Medulla oblongata (tissue), 1 donor: Measurements from ENCODE around the gene CLEC7A.

Experiments used
- DNase-seq: peaks from one replicate; pipeline ENCODE4 v3.0.0-alpha.2; 2015; ENCODE audit errors: extremely low spot score

Gene CLEC7A

GRCh38 chr12:10094646-10095395, 35.2 kb downstream of the CLEC7A start:
- peak; percentile 53 for DNase-seq

GRCh38 chr12:10088955-10089900, 40.8 kb downstream of the CLEC7A start:
- DNase-seq = no peak

DNA sequence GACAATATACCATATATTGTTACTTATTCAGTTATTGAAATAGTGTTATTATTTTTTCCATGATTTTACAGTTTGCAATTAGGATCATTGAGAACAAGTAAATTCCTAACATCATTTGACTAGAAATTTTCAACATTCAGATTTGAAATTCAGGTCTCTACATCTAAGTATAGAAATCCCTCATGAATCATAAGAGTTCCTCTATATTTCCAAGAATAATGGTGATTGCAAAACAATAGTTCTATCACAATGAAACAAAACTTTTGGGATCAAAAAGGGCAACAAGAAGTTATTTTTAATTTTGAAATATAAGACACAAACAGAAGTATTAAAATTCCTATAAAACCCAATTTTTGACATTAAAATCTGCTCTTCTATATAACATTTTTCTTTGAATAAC, 42.0 kb downstream of the CLEC7A start:
- DNase-seq = no peak

DNA sequence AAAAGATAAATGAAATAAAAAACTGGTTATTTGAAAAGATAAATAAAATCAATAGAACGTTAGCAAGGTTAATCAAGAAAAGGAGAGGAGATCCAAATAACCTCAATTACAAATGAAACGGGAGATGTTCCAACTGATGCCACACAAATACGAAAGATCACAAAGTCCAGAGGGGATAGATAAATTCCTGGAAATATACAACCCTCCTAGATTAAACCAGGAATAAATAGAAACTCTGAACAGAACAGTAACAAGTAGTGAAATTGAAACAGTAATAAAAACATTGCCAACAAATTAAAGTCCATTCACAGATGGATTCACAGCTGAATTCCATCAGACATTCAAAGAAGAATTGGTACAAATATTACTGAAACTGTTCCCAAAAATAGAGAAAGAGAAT, 43.6 kb downstream of the CLEC7A start:
- no peak for DNase-seq

- no peak for DNase-seq
These were observed 45.3 kb downstream of the CLEC7A start for GRCh38 chr12:10084733-10085132.

- no peak for DNase-seq
These were observed 47.7 kb downstream of the CLEC7A start for GRCh38 chr12:10082117-10082874.

DNA sequence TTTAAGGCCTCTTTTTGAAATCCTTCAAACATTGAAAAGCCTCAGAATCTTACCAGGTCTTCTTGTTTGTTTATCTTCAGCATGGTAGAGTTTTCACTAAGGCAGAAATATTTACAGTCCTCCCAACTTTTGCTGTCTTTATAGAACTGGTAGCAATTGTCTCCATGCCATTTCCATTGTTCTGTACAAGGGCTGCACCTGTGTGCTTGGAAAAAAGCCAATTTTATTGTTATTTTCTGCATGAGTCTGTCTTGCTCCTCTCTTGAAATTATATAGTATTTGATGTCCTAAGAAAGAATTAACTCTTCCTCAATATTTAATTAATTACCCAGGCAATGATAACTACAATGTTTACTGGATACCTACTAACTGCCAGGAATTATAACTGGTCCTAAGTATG, 54.5 kb downstream of the CLEC7A start:
- no peak for DNase-seq

GRCh38 chr12:10073261-10073660, 56.7 kb downstream of the CLEC7A start:
- no peak for DNase-seq

- no peak for DNase-seq
These were observed 57.9 kb downstream of the CLEC7A start for GRCh38 chr12:10072131-10072530.

- DNase-seq = no peak
These were observed 59.6 kb downstream of the CLEC7A start for GRCh38 chr12:10070380-10070779.

DNA sequence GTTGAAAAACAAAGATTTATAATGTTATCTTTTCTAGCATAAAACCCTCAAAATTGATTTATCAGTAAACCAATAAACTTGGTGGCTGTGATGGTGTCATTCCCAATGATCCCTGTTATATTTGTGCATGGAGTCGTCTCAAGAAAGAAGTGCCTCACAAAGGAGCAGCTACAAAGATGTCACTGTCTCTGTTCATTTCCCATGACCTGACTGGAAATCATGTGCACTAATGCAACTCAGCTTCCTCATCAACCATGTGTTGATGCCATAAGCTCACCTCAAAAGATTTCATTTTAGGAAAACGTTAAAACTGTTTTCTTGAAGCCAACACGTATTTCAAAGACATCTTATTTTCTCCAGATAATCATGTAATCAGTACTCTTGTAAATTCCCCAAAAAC, 60.0 kb downstream of the CLEC7A start:
- DNase-seq = no peak

DNA sequence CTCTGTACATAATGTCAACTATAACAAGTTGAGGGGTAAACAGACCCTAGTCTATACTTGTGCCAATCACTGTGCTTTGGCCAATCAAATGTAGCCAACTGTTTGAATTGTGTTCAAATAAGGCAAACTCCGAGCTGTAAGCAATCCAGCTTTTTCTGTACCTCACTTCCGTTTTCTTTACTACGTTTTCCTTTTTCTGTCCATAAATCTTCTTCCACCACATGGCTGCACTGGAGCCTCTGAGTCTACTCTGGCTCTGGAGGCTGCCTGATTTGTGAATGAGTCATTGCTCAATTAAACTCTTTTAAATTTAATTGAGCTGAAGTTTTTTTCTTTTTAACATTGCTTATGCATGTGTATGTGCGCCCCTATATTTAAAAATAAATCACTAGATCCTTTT, 60.9 kb downstream of the CLEC7A start:
- DNase-seq = peak; percentile 38

DNA sequence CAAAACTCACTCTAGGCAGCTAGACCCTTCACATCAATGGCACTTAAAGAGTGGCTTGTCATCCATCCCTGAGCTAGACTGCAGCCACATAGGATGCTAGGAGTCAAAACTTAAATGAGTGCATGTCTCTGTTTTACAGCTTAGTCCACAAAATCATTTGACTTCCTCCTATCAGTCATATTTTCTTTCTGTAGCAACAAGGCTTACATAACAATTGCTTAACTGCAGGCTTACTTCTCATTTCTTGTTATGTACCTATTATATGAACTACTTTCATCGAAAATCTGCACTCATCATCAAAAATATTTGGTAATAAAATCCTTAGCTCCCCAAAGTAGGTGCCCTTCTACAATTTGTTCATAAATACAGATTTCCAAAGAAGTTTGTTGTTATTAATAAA, 61.4 kb downstream of the CLEC7A start:
- peak; percentile 61 for DNase-seq

DNA sequence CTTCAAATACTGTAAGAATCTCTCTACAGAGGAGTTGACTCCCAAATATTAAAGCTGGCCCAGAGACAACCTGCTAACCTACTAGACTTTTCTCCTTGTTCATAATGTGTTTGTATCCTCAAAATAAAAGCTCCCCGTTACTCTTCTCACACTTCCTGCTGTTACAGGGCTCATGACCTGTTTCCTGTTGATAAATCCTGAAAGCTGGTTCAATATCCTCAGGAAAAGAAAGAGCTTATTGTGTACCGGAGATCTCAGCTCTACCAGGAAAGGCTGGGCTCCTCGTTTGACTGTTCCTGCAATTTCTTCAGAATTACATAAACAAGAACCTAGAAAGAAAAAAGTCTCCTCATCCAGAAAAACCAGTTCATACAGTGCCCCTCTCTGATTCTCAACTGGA, 62.1 kb downstream of the CLEC7A start:
- DNase-seq = peak; percentile 28

- no peak for DNase-seq
These were observed 62.7 kb downstream of the CLEC7A start for GRCh38 chr12:10067264-10067663.
